Activated T-helper 1 cell treated with Interleukin-2 at 50 U/mL for 16 hours (primary cell): Measurements from ENCODE around the gene FAM20C.
"Not testable (repeated sequence)": the region's sequence is repeated elsewhere in the genome, so short reads cannot be mapped to it uniquely, and the experiment has no call there.

Experiments used
- DNase-seq: peaks from one replicate; pipeline ENCODE4 v3.0.0-alpha.2; 2020; ENCODE audit warnings: low read depth

The FAM20C gene

GRCh38 chr7:174716-175115, 17.7 kb upstream of the FAM20C start:
- no peak for DNase-seq

GRCh38 chr7:175955-176354, 16.4 kb upstream of the FAM20C start:
- no peak for DNase-seq

GRCh38 chr7:176381-176780, 16.0 kb upstream of the FAM20C start:
- no peak for DNase-seq

GRCh38 chr7:176786-177459, 15.4 kb upstream of the FAM20C start:
- DNase-seq = no peak

GRCh38 chr7:178444-178843, 13.9 kb upstream of the FAM20C start:
- no peak for DNase-seq

GRCh38 chr7:179209-179681, 13.1 kb upstream of the FAM20C start:
- DNase-seq = no peak

- DNase-seq = no peak
Observed at GRCh38 chr7:179948-180694, 12.2 kb upstream of the FAM20C start.

GRCh38 chr7:181738-182137, 10.6 kb upstream of the FAM20C start:
- no peak for DNase-seq

- not testable (repeated sequence) for DNase-seq
Observed at GRCh38 chr7:182502-182901, 9.9 kb upstream of the FAM20C start.

- DNase-seq = no peak
Observed at GRCh38 chr7:183496-184292, 8.7 kb upstream of the FAM20C start.

GRCh38 chr7:184294-185264, 7.8 kb upstream of the FAM20C start:
- DNase-seq = no peak

GRCh38 chr7:186516-187113, 5.8 kb upstream of the FAM20C start:
- no peak for DNase-seq

GRCh38 chr7:187227-187927, 5.0 kb upstream of the FAM20C start:
- no peak for DNase-seq

GRCh38 chr7:188174-188573, 4.2 kb upstream of the FAM20C start:
- no peak for DNase-seq

GRCh38 chr7:188727-189500, 3.5 kb upstream of the FAM20C start:
- DNase-seq = no peak

- DNase-seq = no peak
Observed at GRCh38 chr7:189719-190118, 2.7 kb upstream of the FAM20C start.

GRCh38 chr7:190196-190595, 2.2 kb upstream of the FAM20C start:
- DNase-seq = no peak

GRCh38 chr7:191105-191980, 1.0 kb upstream of the FAM20C start:
- no peak for DNase-seq
